AG04450 (cell line): ENCODE results near the gene ST8SIA5. TPM values are rescaled to one million over a fixed set of nuclear protein-coding genes. Genes with fewer than 3 reads are reported as not detected.

Experiments used
- CTCF ChIA-PET: fragments of 300-600, 350-600 bp; formaldehyde crosslinking; extraction: SDS; loops from one replicate; lab custom pipeline; 2022; ENCODE audit warnings: antibody characterized with exemption, inconsistent platforms; lab: Charles Lee
- POLR2A ChIA-PET: fragments of 350-600 bp; formaldehyde crosslinking; extraction: SDS; loops from one replicate; lab custom pipeline; 2021; ENCODE audit warnings: antibody characterized with exemption, inconsistent platforms; lab: Yijun Ruan, JAX
- DNase-seq: peaks from one replicate; pipeline ENCODE4 v3.0.0-alpha.2; 2011; ENCODE audit warnings: low read depth, low spot score
- H3K27ac ChIP-seq: one replicate; pipeline ENCODE4 v1.5.1; 2012; ENCODE audit warnings: low read depth, low read length, control low read depth
- H3K27me3 ChIP-seq: one replicate; pipeline ENCODE4 v1.6.0; 2012; ENCODE audit warnings: low read length; ENCODE audit not compliant: control insufficient read depth, insufficient read depth
- H3K4me3 ChIP-seq: 2 replicates; pipeline ENCODE4 v1.5.1; 2011; ENCODE audit warnings: mild to moderate bottlenecking, low read depth, low read length, control low read depth
- H3K9me3 ChIP-seq: 2 replicates; pipeline ENCODE4 v1.5.1; 2012; ENCODE audit warnings: low read length; ENCODE audit not compliant: control insufficient read depth, insufficient read depth
- CTCF ChIP-seq: IDR thresholded peaks from 2 replicates; pipeline ENCODE4 v1.5.1; 2011; ENCODE audit warnings: low read depth, low read length, control low read depth, inconsistent platforms
- polyA plus RNA-seq: library from polyadenylated mRNA; depleted of rRNA; stranded (reverse); fragments of >200 nt; gene quantifications from 2 replicates; pipeline ENCODE4 v1.2.3, GENCODE V29; 2011

The ST8SIA5 gene
- polyA plus RNA-seq, 1 experiment = not detected

GRCh38 chr18:46630160-46630559, 126.7 kb downstream of the ST8SIA5 start:
- CTCF ChIA-PET = interaction anchor here (1.1 to 1.2 kb wide), 2 partner anchors 28 to 349 kb away, joined by 3 to 9 read pairs; no protein-coding TSS in a partner anchor
- POLR2A ChIA-PET = no interaction called here
- Histone ChIP-seq H3K4me3 (no peak overlapping the region), H3K27ac (no peak overlapping the region), H3K27me3 (no peaks in the 10 kb centered on the region), H3K9me3 (no peaks in the 10 kb centered on the region; the same call in 1 of the 2 replicates)
- TF ChIP-seq CTCF = no peak
- DNase-seq = no peak

- TF ChIP-seq CTCF = no peak
- H3K9me3 ChIP-seq = no peaks in the 10 kb centered on the region; the same call in 1 of the 2 replicates
- no peak for DNase-seq
- ChIA-PET POLR2A (no interaction called here), CTCF (interaction anchor here (1.2 kb wide), 1 partner anchor 348 kb away, joined by 9 read pairs; no protein-coding TSS in a partner anchor)
- no peak overlapping the region for H3K4me3 ChIP-seq
- no peak overlapping the region for H3K27ac ChIP-seq
- H3K27me3 ChIP-seq = no peaks in the 10 kb centered on the region
These were observed 127.5 kb downstream of the ST8SIA5 start for GRCh38 chr18:46629361-46629760.

- Histone ChIP-seq H3K4me3 (no peak overlapping the region), H3K27me3 (no peaks in the 10 kb centered on the region), H3K9me3 (no peaks in the 10 kb centered on the region; the same call in 1 of the 2 replicates), H3K27ac (no peak overlapping the region)
- ChIA-PET POLR2A (no interaction called here), CTCF (no interaction called here)
- TF ChIP-seq CTCF = no peak
- no peak for DNase-seq
These were observed 128.6 kb downstream of the ST8SIA5 start for GRCh38 chr18:46628206-46628605.

- DNase-seq = no peak
- Histone ChIP-seq H3K27ac (no peak overlapping the region), H3K27me3 (no peaks in the 10 kb centered on the region), H3K4me3 (no peak overlapping the region), H3K9me3 (no peaks in the 10 kb centered on the region; the same call in 1 of the 2 replicates)
- ChIA-PET CTCF (no interaction called here), POLR2A (no interaction called here)
- no peak for TF ChIP-seq CTCF
These were observed 129.7 kb downstream of the ST8SIA5 start for GRCh38 chr18:46627136-46627535.

- Histone ChIP-seq H3K27me3 (no peaks in the 10 kb centered on the region), H3K9me3 (no peaks in the 10 kb centered on the region; the same call in 1 of the 2 replicates), H3K27ac (no peak overlapping the region), H3K4me3 (no peak overlapping the region)
- DNase-seq = no peak
- TF ChIP-seq CTCF = no peak
- CTCF ChIA-PET = interaction anchor here (0.8 to 3.0 kb wide), 3 partner anchors 33 to 452 kb away, joined by 3 to 21 read pairs (median 3); a partner anchor contains a TSS
- POLR2A ChIA-PET = no interaction called here
These were observed 131.8 kb downstream of the ST8SIA5 start for GRCh38 chr18:46625069-46625468.
